Body of pancreas (tissue), 4 donors: ENCODE data around the gene RFX8. TPM values are rescaled to one million over a fixed set of nuclear protein-coding genes. Genes with fewer than 3 reads are reported as not detected.

Source experiments
- ATAC-seq: fragments of 150-250 bp; one replicate; pipeline ENCODE4 v1.9.1; 2016
- DNase-seq, 4 donors: peaks; one replicate each; pipeline ENCODE4 v3.0.0-alpha.2; 2019
- H3K27ac ChIP-seq, 4 donors: fragments of 200-600 bp; sonication (generic); 1 replicate in 3 of 4; 2 replicates in 1 of 4; pipeline versions ENCODE4 v1.5.1 to v1.6.1; 2016 to 2019; ENCODE audit warnings: mild to moderate bottlenecking in 1 of 4, mixed read lengths in 1 of 4, moderate library complexity in 1 of 4
- H3K27me3 ChIP-seq, 2 donors: fragments of 200-600 bp; sonication (generic); one replicate each; pipeline ENCODE4 v1.6.0; 2016; ENCODE audit warnings: mild to moderate bottlenecking in 1 of 2
- H3K36me3 ChIP-seq, 2 donors: fragments of 200-600 bp; sonication (generic); replicated peaks in 1 of 2; 2 replicates each; pipeline ENCODE4 v1.5.1; 2016; ENCODE audit warnings: low read depth in 2 of 2; ENCODE audit not compliant: insufficient read depth in 1 of 2
- H3K4me1 ChIP-seq: fragments of 200-600 bp; sonication (generic); one replicate; pipeline ENCODE4 v1.6.0; 2016
- H3K4me3 ChIP-seq, 2 donors: fragments of 200-600 bp; sonication (generic); 1 replicate in 1 of 2; 2 replicates in 1 of 2; pipeline ENCODE4 v1.5.1; 2016 to 2019
- H3K9me3 ChIP-seq, 3 donors: fragments of 200-600 bp; sonication (generic); 1 replicate in 2 of 3; 2 replicates in 1 of 3; pipeline ENCODE4 v1.5.1; 2016
- POLR2A ChIP-seq, 3 donors: fragments of 450-650 bp; IDR thresholded peaks; one replicate each; pipeline ENCODE4 v1.6.1; 2016; ENCODE audit warnings: antibody characterized with exemption in 3 of 3, mild to moderate bottlenecking in 2 of 3
- WGBS, 2 donors: methylation state at CpG; one replicate each; pipeline ENCODE4 v1.1.5; 2017; 5-methylcytosine and 5-hydroxymethylcytosine counted together
- intact Hi-C: fragments of 100-400 bp; cut with DNase I; formaldehyde crosslinking; loops from one replicate; pipeline ENCODE4 v1.15.1; 2023
- total RNA-seq, 2 donors: library from RNA; depleted of rRNA; stranded (reverse); fragments of >200 nt; gene quantifications; one replicate each; pipeline ENCODE4 v1.1.0, GENCODE V29; 2016
- TF ChIP-seq, protein P1 (sequence below), 7 experiments: fragments of 450-650 bp in 4 of 7; fragments of 200-600 bp in 3 of 7; sonication (generic) in 3 of 7; IDR thresholded peaks; one replicate each; pipeline ENCODE4 v1.5.1; 2016 to 2019; ENCODE audit warnings: antibody characterized with exemption in 7 of 7

The RFX8 gene
- total RNA-seq, 2 donors from 2014 or later, result not detected

DNA sequence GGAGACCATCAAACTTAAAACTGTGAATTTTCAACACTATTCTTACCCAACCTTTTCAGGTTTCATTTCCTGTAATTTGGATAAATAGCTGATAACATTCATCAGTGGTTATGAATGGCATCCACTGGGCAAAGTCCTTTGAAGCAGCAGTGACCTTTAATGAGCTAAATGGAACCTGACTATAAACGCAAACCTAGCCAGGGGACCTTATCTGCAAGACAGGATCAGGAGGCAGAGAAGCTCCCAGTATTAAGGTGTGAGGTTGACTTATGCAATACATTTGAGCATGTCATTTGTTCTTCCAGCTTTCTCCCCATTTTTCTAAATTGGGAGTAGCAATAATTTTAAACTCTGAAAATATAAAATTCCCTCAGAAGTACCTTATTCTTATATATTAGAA, 126.0 kb downstream of the RFX8 start:
- no peak overlapping the region for H3K4me3 ChIP-seq
- no peaks in the 10 kb centered on the region for H3K36me3 ChIP-seq
- intact Hi-C loops, result no loop called here
- H3K9me3 ChIP-seq, result no peaks in the 10 kb centered on the region
- 40 to 52% methylated on average over 1 of the region's 1 CpG for WGBS, 2 donors
- no peak for TF ChIP-seq POLR2A (IDR thresholded peaks at IDR 0.05)
- TF ChIP-seq, protein P1, sequence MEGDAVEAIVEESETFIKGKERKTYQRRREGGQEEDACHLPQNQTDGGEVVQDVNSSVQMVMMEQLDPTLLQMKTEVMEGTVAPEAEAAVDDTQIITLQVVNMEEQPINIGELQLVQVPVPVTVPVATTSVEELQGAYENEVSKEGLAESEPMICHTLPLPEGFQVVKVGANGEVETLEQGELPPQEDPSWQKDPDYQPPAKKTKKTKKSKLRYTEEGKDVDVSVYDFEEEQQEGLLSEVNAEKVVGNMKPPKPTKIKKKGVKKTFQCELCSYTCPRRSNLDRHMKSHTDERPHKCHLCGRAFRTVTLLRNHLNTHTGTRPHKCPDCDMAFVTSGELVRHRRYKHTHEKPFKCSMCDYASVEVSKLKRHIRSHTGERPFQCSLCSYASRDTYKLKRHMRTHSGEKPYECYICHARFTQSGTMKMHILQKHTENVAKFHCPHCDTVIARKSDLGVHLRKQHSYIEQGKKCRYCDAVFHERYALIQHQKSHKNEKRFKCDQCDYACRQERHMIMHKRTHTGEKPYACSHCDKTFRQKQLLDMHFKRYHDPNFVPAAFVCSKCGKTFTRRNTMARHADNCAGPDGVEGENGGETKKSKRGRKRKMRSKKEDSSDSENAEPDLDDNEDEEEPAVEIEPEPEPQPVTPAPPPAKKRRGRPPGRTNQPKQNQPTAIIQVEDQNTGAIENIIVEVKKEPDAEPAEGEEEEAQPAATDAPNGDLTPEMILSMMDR (IDR thresholded peaks at IDR 0.05), result no peak
- no peak overlapping the region for H3K27ac ChIP-seq
- ATAC-seq (no peak), DNase-seq (no peak)
- no peaks in the 10 kb centered on the region for H3K27me3 ChIP-seq
- no peaks in the 10 kb centered on the region for H3K4me1 ChIP-seq

Other genes starting within 250 kb of the RFX8 start
- gene CNOT11, start 222.2 kb downstream of the RFX8 start, total RNA-seq, result 10 to 100 TPM; 10.2 to 34.5 TPM
- gene RNF149, start 166.4 kb downstream of the RFX8 start, total RNA-seq, result 10 to 100 TPM; 38.6 to 47.7 TPM
- gene CREG2, start 87.6 kb downstream of the RFX8 start, total RNA-seq, result not detected
- gene MAP4K4, start 222.6 kb upstream of the RFX8 start, total RNA-seq, result 10 to 100 TPM; 22.1 to 25.1 TPM